Activated naive CD8-positive, alpha-beta T cell treated with anti-CD3 and anti-CD28 coated beads, Interleukin-2, amount 10 ng/mL, durations not matched to agents 7 days and 5 days (primary cell): ENCODE results near the gene ABHD12. TPM values are rescaled to one million over a fixed set of nuclear protein-coding genes. Genes with fewer than 3 reads are reported as not detected.

Source experiments
- ATAC-seq: fragments of 150-1000 bp; cut with Tn5 transposase; one replicate; pipeline ENCODE4 v1.10.0; 2021; ENCODE audit warnings: low read depth, moderate library complexity
- POLR2A ChIA-PET: fragments of 350-600 bp; sonication (Branson Sonifier 250); formaldehyde crosslinking; loops from one replicate; lab custom pipeline; 2021; ENCODE audit warnings: antibody characterized with exemption; lab: Charles Lee
- DNase-seq: peaks from one replicate; pipeline ENCODE4 v3.0.0; 2021
- H3K27ac Mint-ChIP-seq: one replicate; pipeline ENCODE4 v1.8.0; 2022; ENCODE audit warnings: mild to moderate bottlenecking, mixed read lengths
- H3K27me3 Mint-ChIP-seq: one replicate; pipeline ENCODE4 v1.8.0; 2022; ENCODE audit warnings: mild to moderate bottlenecking, moderate library complexity, mixed read lengths
- H3K36me3 Mint-ChIP-seq: one replicate; pipeline ENCODE4 v1.8.0; 2021; ENCODE audit warnings: mild to moderate bottlenecking, mixed read lengths
- H3K4me1 Mint-ChIP-seq: one replicate; pipeline ENCODE4 v1.8.0; 2021; ENCODE audit warnings: mixed read lengths
- H3K4me3 Mint-ChIP-seq: one replicate; pipeline ENCODE4 v1.8.0; 2022; ENCODE audit warnings: mild to moderate bottlenecking, moderate library complexity, mixed read lengths
- H3K9me3 Mint-ChIP-seq: one replicate; pipeline ENCODE4 v1.8.0; 2021; ENCODE audit warnings: mixed read lengths
- total RNA-seq, 2 experiments: library from RNA; stranded (reverse); gene quantifications; one replicate each; pipeline ENCODE4 v1.2.3, GENCODE V29; 2021

Gene ABHD12
- total RNA-seq, 2 experiments from 2014 or later: 26.5 to 27.3 TPM

DNA sequence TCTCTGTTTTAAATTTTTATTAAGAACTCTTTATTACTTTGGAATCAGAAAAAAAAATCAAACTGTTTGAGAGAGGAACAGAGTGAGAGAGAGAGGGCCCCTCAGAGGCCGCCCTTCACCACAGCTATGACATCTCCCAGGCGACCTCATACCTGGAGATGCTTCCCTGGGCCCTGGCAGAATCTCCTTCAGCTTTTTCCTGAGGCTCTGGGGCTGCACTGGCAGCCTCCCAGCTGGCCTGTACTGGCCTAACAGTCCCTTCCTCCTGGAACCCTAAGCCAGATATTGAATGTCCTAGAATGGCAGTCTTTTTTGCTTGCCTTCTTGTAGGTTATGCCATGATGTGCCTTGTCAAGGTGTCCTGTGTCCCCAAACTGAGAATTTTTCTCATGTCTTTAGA, 13.7 kb downstream of the ABHD12 start:
- Mint-ChIP-seq H3K27me3 (no peaks in the 10 kb centered on the region), H3K4me1 (peaks cover 7% of the 10 kb centered on the region), H3K4me3 (no peak overlapping the region), H3K36me3 (peaks cover 20% of the 10 kb centered on the region), H3K9me3 (peaks cover 3% of the 10 kb centered on the region), H3K27ac (no peak overlapping the region)
- DNase-seq: no peak
- ATAC-seq: no peak
- POLR2A ChIA-PET: no interaction called here

DNA sequence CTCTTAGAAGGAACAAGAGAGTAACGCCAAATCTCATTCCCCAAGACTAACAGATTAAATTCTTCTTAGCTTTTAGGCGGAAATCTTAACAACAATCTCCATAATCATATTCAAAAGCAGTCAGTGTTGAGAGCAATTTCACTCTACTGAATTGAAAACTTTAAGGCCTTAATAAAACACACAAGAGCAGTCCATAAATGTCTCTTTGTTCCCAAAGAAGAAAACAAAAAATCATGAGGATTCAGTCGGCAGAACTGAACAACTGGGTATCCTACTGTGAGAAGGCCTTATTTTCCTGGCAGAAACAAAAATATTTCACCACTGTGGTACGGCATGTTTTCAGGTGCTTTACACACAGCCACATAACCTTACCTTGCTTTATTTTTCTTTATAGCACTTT, 14.4 kb downstream of the ABHD12 start:
- peaks cover 19% of the 10 kb centered on the region for H3K36me3 Mint-ChIP-seq
- H3K4me1 Mint-ChIP-seq: peaks cover 6% of the 10 kb centered on the region
- no peak overlapping the region for H3K27ac Mint-ChIP-seq
- H3K27me3 Mint-ChIP-seq: no peaks in the 10 kb centered on the region
- H3K4me3 Mint-ChIP-seq: no peak overlapping the region
- DNase-seq: no peak
- H3K9me3 Mint-ChIP-seq: peaks cover 3% of the 10 kb centered on the region
- ATAC-seq: no peak
- POLR2A ChIA-PET: no interaction called here

DNA sequence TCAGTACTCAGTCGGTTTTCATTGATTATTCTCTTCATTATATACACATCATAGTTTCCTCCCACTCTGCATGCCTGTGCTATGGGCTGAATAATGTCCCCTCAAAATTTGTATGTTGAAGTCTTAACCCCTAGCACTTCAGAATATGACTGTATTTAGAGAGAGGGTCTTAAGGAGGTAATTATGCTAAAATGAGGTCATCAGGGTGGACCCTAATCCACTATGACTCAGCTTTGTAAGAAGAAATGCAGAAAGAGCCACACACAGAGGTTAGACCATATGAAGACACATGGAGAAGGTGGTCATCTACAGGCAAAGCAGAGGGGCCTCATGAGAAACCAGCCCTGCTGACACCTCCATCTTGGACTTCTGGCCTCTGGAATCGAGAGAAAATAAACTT, 15.8 kb downstream of the ABHD12 start:
- Mint-ChIP-seq H3K9me3 (peaks cover 3% of the 10 kb centered on the region), H3K36me3 (peaks cover 16% of the 10 kb centered on the region), H3K27me3 (no peaks in the 10 kb centered on the region), H3K4me1 (peaks cover 7% of the 10 kb centered on the region), H3K4me3 (no peak overlapping the region), H3K27ac (no peak overlapping the region)
- ATAC-seq: no peak
- POLR2A ChIA-PET: no interaction called here
- DNase-seq: no peak

DNA sequence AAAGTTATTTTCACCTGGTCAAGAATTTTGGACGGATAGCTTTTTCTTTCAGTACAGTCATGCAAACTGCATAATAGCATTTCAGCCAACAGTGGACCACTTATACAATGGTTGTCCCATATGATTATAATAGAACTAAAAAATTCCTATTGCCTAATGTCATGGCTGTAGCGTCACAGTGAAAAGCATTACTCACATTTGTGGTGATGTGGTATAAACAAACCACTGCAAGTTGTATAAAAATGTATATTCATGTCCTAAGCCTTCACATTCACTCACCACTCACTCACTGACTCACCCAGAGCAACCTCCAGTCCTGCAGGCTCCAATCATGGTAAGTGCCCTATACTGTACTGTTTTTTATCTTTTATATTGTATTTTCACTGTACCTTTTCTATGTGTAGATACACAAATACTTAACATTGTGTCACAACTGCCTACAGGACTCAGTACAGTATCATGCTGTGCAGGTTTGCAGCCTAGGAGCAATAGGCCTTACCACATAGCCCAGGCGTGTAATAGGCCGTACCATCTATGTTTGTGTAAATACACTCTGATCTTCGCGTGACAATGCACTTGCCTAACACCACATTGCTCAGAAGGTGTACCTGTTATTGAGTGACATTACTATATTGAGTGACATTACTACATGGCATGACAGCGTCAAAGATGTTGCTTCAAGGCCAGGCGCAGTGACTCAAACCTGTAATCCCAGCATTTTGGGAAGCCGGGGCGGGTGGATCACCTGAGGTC, 17.9 kb downstream of the ABHD12 start:
- POLR2A ChIA-PET: no interaction called here
- Mint-ChIP-seq H3K9me3 (peaks cover 3% of the 10 kb centered on the region), H3K4me3 (no peak overlapping the region), H3K27ac (no peak overlapping the region), H3K4me1 (peaks cover 7% of the 10 kb centered on the region), H3K27me3 (no peaks in the 10 kb centered on the region), H3K36me3 (peaks cover 16% of the 10 kb centered on the region)
- no peak for DNase-seq
- ATAC-seq: no peak

DNA sequence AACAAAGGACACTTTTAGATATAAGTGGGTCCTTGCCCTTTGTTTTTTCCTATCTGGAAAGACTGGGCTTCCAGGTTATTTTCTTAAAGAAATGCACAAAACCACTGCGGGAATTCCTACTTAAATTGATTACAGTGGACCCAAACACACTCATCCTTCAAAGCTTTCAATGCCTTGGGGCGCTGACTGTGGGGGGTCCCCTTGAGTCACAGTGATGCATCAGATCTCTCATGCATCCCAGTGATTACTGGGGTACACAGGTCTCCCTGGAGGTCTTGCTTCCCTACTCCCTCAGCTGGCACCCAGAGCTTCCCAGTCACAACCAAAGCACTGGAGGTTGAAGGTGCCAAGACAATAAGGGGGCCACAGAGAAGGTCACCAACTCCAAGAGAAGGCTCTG, 20.7 kb downstream of the ABHD12 start:
- H3K36me3 Mint-ChIP-seq: peaks cover 22% of the 10 kb centered on the region
- ATAC-seq (no peak), DNase-seq (no peak)
- no peaks in the 10 kb centered on the region for H3K27me3 Mint-ChIP-seq
- POLR2A ChIA-PET: no interaction called here
- H3K4me3 Mint-ChIP-seq: no peak overlapping the region
- H3K27ac Mint-ChIP-seq: no peak overlapping the region
- H3K4me1 Mint-ChIP-seq: peaks cover 4% of the 10 kb centered on the region
- H3K9me3 Mint-ChIP-seq: peaks cover 3% of the 10 kb centered on the region

DNA sequence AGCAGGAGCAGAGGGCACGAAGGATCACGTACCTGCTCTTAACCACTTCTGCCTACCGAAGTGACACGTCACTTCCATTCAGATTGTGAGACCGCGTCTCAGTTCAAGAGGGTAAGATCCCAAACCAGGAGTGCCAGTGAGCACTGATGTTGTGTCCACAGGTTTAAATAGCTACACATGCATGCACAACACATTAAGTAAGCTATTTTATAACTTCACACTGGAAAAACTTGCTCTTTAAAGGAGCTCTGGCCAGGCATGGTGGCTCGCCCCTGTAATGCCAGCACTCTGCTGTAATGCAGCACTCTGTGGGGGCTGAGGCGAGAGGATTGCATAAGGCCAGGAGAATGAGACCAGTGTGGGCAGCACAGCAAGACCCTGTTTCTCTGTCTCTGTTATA, 21.1 kb downstream of the ABHD12 start:
- no peaks in the 10 kb centered on the region for H3K27me3 Mint-ChIP-seq
- H3K4me1 Mint-ChIP-seq: peaks cover 4% of the 10 kb centered on the region
- DNase-seq (no peak), ATAC-seq (no peak)
- H3K27ac Mint-ChIP-seq: no peak overlapping the region
- POLR2A ChIA-PET: no interaction called here
- H3K36me3 Mint-ChIP-seq: peaks cover 22% of the 10 kb centered on the region
- no peak overlapping the region for H3K4me3 Mint-ChIP-seq
- peaks cover under 1% of the 10 kb centered on the region for H3K9me3 Mint-ChIP-seq

DNA sequence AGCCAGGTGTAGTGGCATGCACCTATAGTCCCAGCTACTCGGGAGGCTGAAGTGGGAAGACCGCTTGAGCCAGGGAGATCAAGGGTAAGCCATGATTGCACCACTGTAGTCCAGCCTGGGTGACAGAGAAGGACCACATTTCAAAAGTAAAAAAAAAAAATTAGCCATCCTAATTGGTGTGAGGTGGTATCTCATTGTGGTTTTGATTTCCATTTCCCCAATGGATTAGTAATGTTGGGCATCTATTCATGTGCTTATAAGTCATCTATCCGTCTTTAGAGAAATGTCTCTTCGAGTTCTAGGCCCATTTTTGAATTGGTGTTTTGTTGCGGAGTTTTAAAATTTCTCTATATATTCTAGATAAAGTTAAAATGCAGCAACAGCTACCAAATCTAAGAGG, 21.7 kb downstream of the ABHD12 start:
- Mint-ChIP-seq H3K36me3 (peaks cover 21% of the 10 kb centered on the region), H3K27ac (no peak overlapping the region), H3K9me3 (peaks cover 2% of the 10 kb centered on the region), H3K4me1 (peaks cover 4% of the 10 kb centered on the region), H3K4me3 (no peak overlapping the region), H3K27me3 (no peaks in the 10 kb centered on the region)
- DNase-seq (no peak), ATAC-seq (no peak)
- POLR2A ChIA-PET: no interaction called here

DNA sequence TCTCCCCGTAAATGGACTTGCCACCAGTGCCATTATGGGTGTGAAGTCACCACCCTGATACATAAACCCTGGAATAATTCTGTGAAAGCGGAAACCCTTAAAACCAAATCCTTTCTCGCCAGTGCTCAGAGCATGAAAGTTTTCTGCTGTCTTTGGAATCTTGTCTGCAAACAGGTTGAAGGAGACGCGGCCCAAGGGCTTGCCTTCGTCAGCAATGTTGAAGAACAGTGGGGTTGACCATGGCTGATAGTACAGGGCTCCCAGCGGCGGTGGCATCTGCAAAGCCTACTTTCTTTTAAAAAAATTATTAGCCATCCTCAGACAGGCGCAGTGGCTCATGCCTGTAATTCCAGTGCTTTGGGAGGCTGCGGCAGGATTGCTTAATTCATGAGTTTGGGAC, 22.1 kb downstream of the ABHD12 start:
- Mint-ChIP-seq H3K4me1 (peaks cover 4% of the 10 kb centered on the region), H3K27ac (no peak overlapping the region), H3K36me3 (peaks cover 21% of the 10 kb centered on the region), H3K27me3 (no peaks in the 10 kb centered on the region), H3K9me3 (peaks cover 2% of the 10 kb centered on the region), H3K4me3 (no peak overlapping the region)
- no peak for DNase-seq
- no peak for ATAC-seq
- POLR2A ChIA-PET: no interaction called here

DNA sequence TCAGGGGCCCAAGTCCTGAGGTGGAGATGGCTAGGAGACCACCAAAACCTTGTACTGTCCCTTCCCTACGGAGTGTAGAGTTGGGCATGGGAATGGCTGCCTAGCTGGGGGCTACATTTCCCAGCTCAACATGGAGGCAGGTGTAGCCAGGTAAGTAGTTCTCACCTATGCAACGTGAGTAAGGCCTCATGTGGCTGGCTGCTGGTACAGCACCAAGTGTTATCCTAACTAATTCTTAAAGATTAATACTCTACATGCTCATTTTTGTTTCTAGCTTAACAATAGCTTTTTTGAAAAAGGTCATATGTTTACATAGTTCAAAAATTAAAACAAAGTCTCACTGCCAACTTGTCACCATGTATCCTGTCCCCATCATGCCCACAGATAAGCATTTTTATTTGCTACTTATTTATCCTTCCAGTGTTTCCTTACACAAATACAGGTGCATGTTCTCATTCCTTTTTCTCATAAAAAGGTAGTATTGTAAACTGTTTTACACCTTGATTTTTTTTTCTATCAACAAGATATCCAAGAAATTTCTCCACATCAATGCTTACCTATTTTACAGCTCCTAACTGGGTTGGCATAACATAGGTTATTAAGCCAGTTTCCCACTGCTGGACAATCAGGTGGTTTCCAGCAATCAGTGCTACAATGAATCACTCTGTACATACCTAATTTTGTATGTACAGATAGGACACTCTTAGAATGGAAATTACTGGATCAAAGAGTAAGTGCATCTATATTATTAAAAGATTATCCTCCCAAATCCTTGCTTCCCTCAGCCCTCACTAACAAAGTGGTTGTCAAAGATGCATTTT, 25.5 kb downstream of the ABHD12 start:
- POLR2A ChIA-PET: no interaction called here
- ATAC-seq (no peak), DNase-seq (no peak)
- Mint-ChIP-seq H3K4me3 (no peak overlapping the region), H3K27ac (no peak overlapping the region), H3K9me3 (peaks cover 2% of the 10 kb centered on the region), H3K4me1 (peaks cover 6% of the 10 kb centered on the region), H3K27me3 (no peaks in the 10 kb centered on the region), H3K36me3 (peaks cover 19% of the 10 kb centered on the region)

DNA sequence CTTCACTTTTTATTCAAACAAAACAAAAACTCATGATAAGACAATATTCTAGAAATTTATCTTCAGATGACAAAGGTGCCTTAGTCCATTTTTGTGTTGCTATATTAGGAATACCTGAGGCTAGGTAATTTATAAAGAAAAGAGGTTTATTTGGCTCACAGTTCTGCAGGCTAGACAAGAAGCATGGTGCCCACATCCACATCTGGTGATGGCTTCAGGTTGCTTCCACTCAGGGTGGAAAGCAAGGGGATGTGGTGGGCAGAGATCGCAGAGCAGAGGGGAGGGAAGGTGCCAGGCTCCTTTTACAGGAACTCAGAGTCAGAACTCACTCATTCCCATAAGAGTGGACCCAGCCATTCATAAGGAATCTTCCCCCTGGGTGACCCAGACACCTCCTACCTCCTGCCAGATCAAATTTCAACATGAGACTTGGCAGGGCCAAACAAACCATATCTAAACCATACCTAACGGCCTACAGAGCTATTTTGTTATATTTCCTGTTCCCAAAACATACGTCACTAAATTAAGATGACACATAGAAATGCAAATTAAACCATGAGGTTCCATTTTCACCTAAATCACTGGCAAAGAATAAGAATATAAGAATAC, 26.4 kb downstream of the ABHD12 start:
- Mint-ChIP-seq H3K27me3 (no peaks in the 10 kb centered on the region), H3K4me1 (peaks cover 4% of the 10 kb centered on the region), H3K27ac (no peak overlapping the region), H3K4me3 (no peak overlapping the region), H3K36me3 (peaks cover 19% of the 10 kb centered on the region), H3K9me3 (peaks cover 2% of the 10 kb centered on the region)
- DNase-seq (no peak), ATAC-seq (no peak)
- POLR2A ChIA-PET: no interaction called here

DNA sequence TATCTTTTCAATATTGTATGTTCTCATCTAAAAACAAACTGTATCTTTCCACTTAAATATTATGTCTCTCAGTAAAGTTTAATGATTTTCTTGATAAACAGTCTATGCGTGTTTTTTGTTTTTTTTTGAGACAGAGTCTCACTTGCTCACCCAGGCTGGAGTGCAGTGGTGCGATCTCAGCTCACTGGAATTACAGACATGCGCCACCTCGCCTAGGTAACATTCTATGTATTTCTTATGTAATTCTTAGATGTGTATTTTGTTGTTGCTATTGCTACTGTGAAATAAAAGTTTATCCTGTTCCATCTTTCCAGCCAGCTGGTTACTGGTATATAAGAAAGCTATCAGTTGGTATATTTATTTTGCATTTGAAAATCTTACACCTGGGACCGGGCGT, 29.4 kb downstream of the ABHD12 start:
- Mint-ChIP-seq H3K36me3 (peaks cover 4% of the 10 kb centered on the region), H3K4me3 (no peak overlapping the region), H3K9me3 (peaks cover 2% of the 10 kb centered on the region), H3K4me1 (peaks cover 7% of the 10 kb centered on the region), H3K27me3 (no peaks in the 10 kb centered on the region), H3K27ac (no peak overlapping the region)
- ATAC-seq (no peak), DNase-seq (no peak)
- POLR2A ChIA-PET: interaction anchor here (0.6 kb wide), 1 partner anchor 10 kb away, joined by 3 read pairs; no protein-coding TSS in a partner anchor

DNA sequence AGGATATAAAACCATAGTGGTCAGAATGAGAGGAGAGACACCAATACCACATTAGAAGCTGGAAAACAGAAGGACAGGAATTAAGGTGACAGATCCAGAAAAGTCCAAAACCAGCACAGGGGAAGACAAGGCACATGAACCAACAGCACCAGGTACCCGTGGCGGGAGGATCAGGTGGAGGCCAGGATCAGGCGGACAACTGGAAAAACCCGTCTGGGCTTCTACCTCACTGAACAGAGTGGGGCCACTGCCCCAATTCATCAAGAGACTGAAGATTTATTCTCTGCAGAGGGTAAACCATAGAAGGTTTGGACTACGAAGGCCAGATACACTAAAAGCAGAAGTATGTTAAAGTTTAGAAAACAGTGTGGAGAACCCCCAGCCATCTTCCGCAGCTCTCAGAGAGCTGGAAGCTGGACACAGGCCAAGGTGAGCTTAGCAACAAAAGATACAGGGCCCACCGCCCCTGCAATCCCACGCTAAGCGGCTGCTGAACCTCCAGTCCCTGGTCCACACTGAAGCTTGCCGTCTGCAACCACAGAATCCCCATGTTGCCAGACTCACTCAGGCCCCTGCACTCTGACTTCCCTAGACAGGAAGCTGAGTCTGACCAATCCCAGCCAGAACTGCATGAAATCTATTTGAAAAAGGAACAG, 29.9 kb downstream of the ABHD12 start:
- DNase-seq: no peak
- POLR2A ChIA-PET: interaction anchor here (0.6 kb wide), 1 partner anchor 10 kb away, joined by 3 read pairs; no protein-coding TSS in a partner anchor
- Mint-ChIP-seq H3K27ac (no peak overlapping the region), H3K4me1 (peaks cover 7% of the 10 kb centered on the region), H3K4me3 (no peak overlapping the region), H3K27me3 (no peaks in the 10 kb centered on the region), H3K9me3 (peaks cover 2% of the 10 kb centered on the region), H3K36me3 (peaks cover 4% of the 10 kb centered on the region)
- no peak for ATAC-seq

DNA sequence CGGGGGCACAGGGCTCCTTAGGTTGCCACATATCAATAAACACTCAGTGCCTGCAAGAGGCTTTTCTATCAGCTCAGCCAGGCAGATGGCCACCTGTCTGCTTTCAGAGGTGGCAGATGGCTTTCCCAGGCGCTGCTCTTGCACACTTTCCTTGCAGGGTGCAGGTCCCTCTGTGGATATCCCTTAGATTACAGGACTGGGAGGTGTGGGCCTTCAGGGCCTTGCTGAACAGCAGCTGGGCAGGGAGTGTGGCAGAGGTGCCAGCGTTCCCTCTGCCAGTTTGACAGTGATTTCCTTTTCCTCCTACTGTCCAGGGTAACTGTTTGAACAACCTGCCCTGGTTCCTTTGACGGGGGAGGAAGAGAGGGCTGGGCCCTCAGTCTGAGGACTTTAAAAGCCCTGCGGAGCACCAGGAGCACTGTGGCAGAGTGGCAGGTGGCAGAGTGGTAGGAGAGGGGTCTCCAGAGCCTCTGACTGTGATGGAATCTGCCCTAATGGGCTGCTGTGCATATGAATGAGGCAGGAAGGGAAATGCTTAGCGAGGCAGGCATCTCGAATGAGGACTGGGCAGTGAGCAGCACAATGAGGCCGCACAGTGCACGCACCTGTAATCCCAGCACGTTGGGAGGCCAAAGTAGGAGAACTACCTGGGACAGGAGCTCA, 34.2 kb downstream of the ABHD12 start:
- no peak overlapping the region for H3K27ac Mint-ChIP-seq

More for the DNA sequence above, 34.2 kb downstream of the ABHD12 start:
- Mint-ChIP-seq H3K27me3 (no peaks in the 10 kb centered on the region), H3K4me1 (peaks cover 18% of the 10 kb centered on the region), H3K4me3 (no peak overlapping the region), H3K36me3 (peaks cover 6% of the 10 kb centered on the region), H3K9me3 (peaks cover 4% of the 10 kb centered on the region)
- DNase-seq (no peak), ATAC-seq (no peak)
- POLR2A ChIA-PET: no interaction called here
